Aorta (tissue), 5 donors: ENCODE measurements around the gene HDAC7. TPM values are rescaled to one million over a fixed set of nuclear protein-coding genes. Genes with fewer than 3 reads are reported as not detected.

Experiments used
- ATAC-seq: fragments of 200-7000 bp; cut with Tn5 transposase; one replicate; pipeline ENCODE4 v1.9.1; 2022; ENCODE audit warnings: moderate library complexity; ENCODE audit not compliant: low FRiP score
- DNase-seq, 2 donors: peaks; one replicate each; pipeline ENCODE4 v3.0.0-alpha.2; 2020
- H3K27ac ChIP-seq, 2 donors: one replicate each; pipeline ENCODE4 v1.5.1; 2013; ENCODE audit warnings: low read length in 2 of 2, mild to moderate bottlenecking in 2 of 2, moderate library complexity in 2 of 2, control low read depth in 1 of 2, inconsistent platforms in 1 of 2, low read depth in 1 of 2
- H3K27me3 ChIP-seq, 2 donors: one replicate each; pipeline ENCODE4 v1.6.1; 2013; ENCODE audit warnings: control low read depth in 1 of 2, low read length in 1 of 2, mild to moderate bottlenecking in 1 of 2, moderate library complexity in 1 of 2; ENCODE audit not compliant: insufficient read depth in 2 of 2, control insufficient read depth in 1 of 2
- H3K36me3 ChIP-seq, 2 donors: one replicate each; pipeline ENCODE4 v1.6.1; 2013; ENCODE audit warnings: control low read depth in 1 of 2, low read length in 1 of 2, mild to moderate bottlenecking in 1 of 2; ENCODE audit not compliant: insufficient read depth in 2 of 2, control insufficient read depth in 1 of 2
- H3K4me1 ChIP-seq, 2 donors: one replicate each; pipeline ENCODE4 v1.6.1; 2013; ENCODE audit warnings: low read length in 2 of 2, control low read depth in 1 of 2, mild to moderate bottlenecking in 1 of 2, moderate library complexity in 1 of 2; ENCODE audit not compliant: insufficient read depth in 2 of 2, control insufficient read depth in 1 of 2
- H3K4me3 ChIP-seq, 2 donors: one replicate each; pipeline ENCODE4 v1.5.1; 2013; ENCODE audit warnings: low read length in 2 of 2, control low read depth in 1 of 2, mild to moderate bottlenecking in 1 of 2
- H3K9me3 ChIP-seq: one replicate; pipeline ENCODE4 v1.6.1; 2013; ENCODE audit warnings: mild to moderate bottlenecking, low read length; ENCODE audit not compliant: control insufficient read depth
- WGBS, 2 donors: extraction: QIAGEN DNeasy Blood & Tissue Kit; methylation state at CpG; one replicate each; pipeline ENCODE4 v1.1.7; 2013; 5-methylcytosine and 5-hydroxymethylcytosine counted together
- intact Hi-C, 2 donors: fragments of 100-400 bp; cut with DNase I; formaldehyde crosslinking; loops; one replicate each; pipeline versions ENCODE4 v1.14.2 to v1.15.0; 2022
- polyA plus RNA-seq, 2 donors: library from polyadenylated mRNA; stranded (reverse); fragments of 200-250 nt; gene quantifications; one replicate each; pipeline ENCODE4 v1.2.3, GENCODE V29; 2013
- total RNA-seq, 2 donors: library from RNA; stranded (reverse); fragmentation: NEBNext Ultra II Directional; extraction: Animal tissue kit (Norgen Biotek cat#: 25700); gene quantifications; one replicate each; pipeline ENCODE4 v1.2.1, GENCODE V29; 2021
- donor health status: healthy with polysubstance abuse.
- donor health status: Bipolar disorder and iron deficiency.
- donor health status: DM: no; HTN: no; CAD: no.
- donor health status: DM: no; HTN: no; CAD: no.
- donor health status: DM: yes; HTN: yes; CAD: no.

The HDAC7 gene
- total and polyA plus RNA-seq, 4 donors, result 17.0 to 192 (median 119) TPM

- no peaks in the 10 kb centered on the region for H3K9me3 ChIP-seq
- intact Hi-C loops, result no loop called here
- ATAC-seq, result peak; percentile 50
These were observed 32.4 kb upstream of the HDAC7 start for GRCh38 chr12:47852096-47852571.

DNA sequence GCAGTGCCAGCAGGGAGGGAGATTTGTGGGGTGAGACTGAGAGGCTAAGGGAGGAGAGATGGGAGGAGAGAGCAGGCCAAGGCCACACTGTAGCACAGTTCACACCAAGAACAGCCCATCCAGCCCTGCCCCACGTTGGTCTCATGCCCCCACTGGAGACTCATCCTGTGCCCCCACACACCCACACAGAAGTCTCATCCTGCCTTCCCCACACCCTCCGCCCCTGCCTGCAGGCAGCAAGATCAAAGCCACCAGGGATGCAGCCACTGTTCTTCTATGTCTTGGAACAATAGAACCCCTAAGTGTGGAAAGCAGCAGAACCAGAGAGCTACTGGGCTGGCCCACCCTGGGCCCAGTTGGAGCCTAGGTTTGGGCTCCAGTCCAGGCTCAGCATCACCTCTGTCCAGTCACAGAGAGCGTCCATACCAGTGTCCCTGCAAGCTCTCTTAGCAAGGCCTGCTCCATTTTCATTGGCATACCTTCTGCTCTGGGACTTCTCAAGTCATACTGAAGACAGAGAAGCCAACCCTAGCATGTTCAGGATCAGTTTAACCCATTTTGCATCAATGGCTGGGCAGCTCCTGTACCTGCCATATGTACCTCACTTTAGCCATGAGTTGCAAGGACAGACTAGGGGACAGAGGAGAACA is 31.7 kb upstream of the HDAC7 start:
- no peak for DNase-seq
- Histone ChIP-seq H3K4me3 (no peak overlapping the region), H3K27me3 (no peaks in the 10 kb centered on the region), H3K4me1 (no peaks in the 10 kb centered on the region), H3K27ac (no peak overlapping the region), H3K36me3 (no peaks in the 10 kb centered on the region), H3K9me3 (no peaks in the 10 kb centered on the region)
- intact Hi-C loops, result no loop called here
- WGBS, 2 donors, result 77 to 87% methylated on average over 3 of the region's 3 CpGs
- no peak for ATAC-seq

More at GRCh38 chr12:47852096-47852571, 32.4 kb upstream of the HDAC7 start:
- Histone ChIP-seq H3K4me1 (no peaks in the 10 kb centered on the region), H3K27me3 (no peaks in the 10 kb centered on the region), H3K4me3 (no peak overlapping the region), H3K36me3 (no peaks in the 10 kb centered on the region), H3K27ac (no peak overlapping the region)
- 13 to 16% methylated on average over 10 of the region's 10 CpGs for WGBS, 2 donors
- DNase-seq, result no peak

GRCh38 chr12:47850153-47851084 is 30.7 kb upstream of the HDAC7 start:
- WGBS, 2 donors, result 73 to 78% methylated on average over 12 of the region's 12 CpGs
- no peak for DNase-seq
- H3K27me3 ChIP-seq, result no peaks in the 10 kb centered on the region
- ATAC-seq, result no peak
- no peaks in the 10 kb centered on the region for H3K36me3 ChIP-seq
- no peak overlapping the region for H3K4me3 ChIP-seq
- H3K27ac ChIP-seq, result no peak overlapping the region
- H3K9me3 ChIP-seq, result no peaks in the 10 kb centered on the region
- H3K4me1 ChIP-seq, result no peaks in the 10 kb centered on the region
- intact Hi-C loops, result no loop called here

- 68 to 76% methylated on average over 5 of the region's 5 CpGs for WGBS, 2 donors
- no peaks in the 10 kb centered on the region for H3K27me3 ChIP-seq
- H3K36me3 ChIP-seq, result no peaks in the 10 kb centered on the region
- H3K9me3 ChIP-seq, result no peaks in the 10 kb centered on the region
- H3K27ac ChIP-seq, result no peak overlapping the region
- intact Hi-C loops, result no loop called here
- no peak overlapping the region for H3K4me3 ChIP-seq
- no peak for DNase-seq
- no peaks in the 10 kb centered on the region for H3K4me1 ChIP-seq
- no peak for ATAC-seq
These were observed 29.6 kb upstream of the HDAC7 start for GRCh38 chr12:47849261-47849660.

GRCh38 chr12:47848853-47849252 is 29.1 kb upstream of the HDAC7 start:
- Histone ChIP-seq H3K36me3 (no peaks in the 10 kb centered on the region), H3K27me3 (no peaks in the 10 kb centered on the region), H3K9me3 (no peaks in the 10 kb centered on the region), H3K4me1 (no peaks in the 10 kb centered on the region), H3K27ac (no peak overlapping the region), H3K4me3 (no peak overlapping the region)
- WGBS, 2 donors, result 72 to 85% methylated on average over 5 of the region's 5 CpGs
- ATAC-seq (no peak), DNase-seq (no peak)
- intact Hi-C loops, result no loop called here

DNA sequence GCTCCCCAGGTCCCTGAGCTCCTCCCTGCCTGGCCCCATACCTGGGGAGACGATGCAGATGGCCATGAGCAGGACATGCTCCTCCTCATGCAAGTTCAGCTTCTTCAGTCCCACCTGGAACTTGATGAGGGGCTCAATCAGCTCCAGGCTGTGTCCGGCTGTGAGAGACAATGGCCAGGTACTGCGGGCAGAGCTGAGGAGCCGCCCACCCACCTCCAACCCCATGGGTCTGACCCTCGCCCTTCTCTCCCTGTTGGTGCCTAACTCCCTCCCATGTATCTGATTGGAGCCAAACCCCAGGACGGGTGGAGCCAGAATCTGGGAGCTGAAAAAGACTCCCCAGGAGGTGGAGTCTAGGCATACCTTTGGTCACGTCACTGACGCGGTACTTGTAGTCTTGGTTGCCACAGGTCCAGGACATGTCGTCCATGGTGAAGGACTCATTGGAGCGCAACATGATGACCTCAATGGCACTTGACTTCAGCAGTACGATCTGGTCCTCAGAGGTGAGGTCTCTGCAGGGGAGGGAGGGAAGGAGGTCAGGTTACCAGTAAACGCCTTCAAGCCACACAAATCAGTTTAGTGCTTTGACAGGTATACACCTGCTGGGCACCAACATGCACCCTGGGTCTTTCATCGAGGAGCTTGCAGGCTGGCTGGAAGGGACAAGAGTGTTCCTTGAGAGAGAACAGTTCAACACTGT is 26.7 kb upstream of the HDAC7 start:
- Histone ChIP-seq H3K27me3 (no peaks in the 10 kb centered on the region), H3K4me1 (no peaks in the 10 kb centered on the region), H3K36me3 (no peaks in the 10 kb centered on the region), H3K4me3 (no peak overlapping the region), H3K9me3 (no peaks in the 10 kb centered on the region), H3K27ac (no peak overlapping the region)
- 93 to 94% methylated on average over 14 of the region's 14 CpGs for WGBS, 2 donors
- ATAC-seq (no peak), DNase-seq (no peak)
- intact Hi-C loops, result no loop called here

DNA sequence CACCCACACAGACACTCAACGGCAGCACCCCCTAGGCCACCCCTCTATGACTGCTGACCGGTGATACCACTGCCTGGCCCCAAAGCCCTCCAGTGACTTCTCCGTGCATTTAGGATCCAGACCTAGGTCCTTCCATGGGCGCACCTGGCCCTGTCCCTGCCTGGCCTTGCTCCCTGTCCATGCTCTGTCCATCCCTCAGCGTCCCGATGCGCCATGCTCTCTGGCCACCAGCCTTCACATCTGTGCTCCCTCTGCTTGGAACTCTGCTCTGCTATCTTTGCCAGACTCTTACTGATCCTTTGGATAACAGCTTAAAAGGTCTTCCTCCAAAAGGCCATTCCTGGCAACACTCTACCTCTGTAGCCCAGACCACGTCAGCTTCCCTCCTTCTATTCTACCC is 25.4 kb upstream of the HDAC7 start:
- WGBS, 2 donors, result 93 to 96% methylated on average over 8 of the region's 8 CpGs
- intact Hi-C loops, result no loop called here
- Histone ChIP-seq H3K9me3 (no peaks in the 10 kb centered on the region), H3K27ac (no peak overlapping the region), H3K4me3 (no peak overlapping the region), H3K4me1 (no peaks in the 10 kb centered on the region), H3K27me3 (no peaks in the 10 kb centered on the region), H3K36me3 (no peaks in the 10 kb centered on the region)
- ATAC-seq, result no peak
- DNase-seq, result no peak

GRCh38 chr12:47844264-47845019 is 24.7 kb upstream of the HDAC7 start:
- Histone ChIP-seq H3K27ac (no peak overlapping the region), H3K4me1 (no peaks in the 10 kb centered on the region), H3K36me3 (no peaks in the 10 kb centered on the region), H3K27me3 (no peaks in the 10 kb centered on the region), H3K4me3 (no peak overlapping the region), H3K9me3 (no peaks in the 10 kb centered on the region)
- 82 to 83% methylated on average over 27 to 28 of the region's 28 CpGs for WGBS, 2 donors
- peak; percentile 40 for ATAC-seq
- intact Hi-C loops, result no loop called here
- DNase-seq, result no peak
